Left hindlimb (tissue), 1 donor: ENCODE results near the gene EOMES.

Source experiments
- DNase-seq: peaks from one replicate; pipeline ENCODE4 v3.0.0-alpha.2; 2018

The EOMES gene

GRCh38 chr3:27678234-27678633 lies 43.9 kb downstream of the EOMES start:
- no peak for DNase-seq

GRCh38 chr3:27677565-27677964 lies 44.6 kb downstream of the EOMES start:
- DNase-seq: no peak

DNA sequence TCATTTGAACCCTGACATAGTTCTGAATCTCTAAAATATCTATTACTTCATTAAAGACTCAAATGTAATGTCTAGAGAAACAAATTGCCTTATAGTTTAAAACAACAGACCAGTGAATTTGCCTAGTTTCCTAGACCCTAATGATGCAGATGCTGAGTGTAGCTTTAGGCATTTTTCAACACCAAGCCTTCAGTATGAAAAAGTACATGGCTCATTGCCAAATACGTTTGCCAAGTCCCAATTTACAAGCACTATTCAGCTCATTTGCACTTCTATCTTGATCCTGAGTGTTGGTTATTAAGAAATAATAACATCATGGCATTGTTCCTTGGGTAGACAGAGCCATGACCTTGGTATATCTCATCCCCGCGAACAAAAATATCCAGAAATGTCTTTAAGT lies 46.8 kb downstream of the EOMES start:
- no peak for DNase-seq

- no peak for DNase-seq
Measured at GRCh38 chr3:27673701-27674100, 48.4 kb downstream of the EOMES start.

DNA sequence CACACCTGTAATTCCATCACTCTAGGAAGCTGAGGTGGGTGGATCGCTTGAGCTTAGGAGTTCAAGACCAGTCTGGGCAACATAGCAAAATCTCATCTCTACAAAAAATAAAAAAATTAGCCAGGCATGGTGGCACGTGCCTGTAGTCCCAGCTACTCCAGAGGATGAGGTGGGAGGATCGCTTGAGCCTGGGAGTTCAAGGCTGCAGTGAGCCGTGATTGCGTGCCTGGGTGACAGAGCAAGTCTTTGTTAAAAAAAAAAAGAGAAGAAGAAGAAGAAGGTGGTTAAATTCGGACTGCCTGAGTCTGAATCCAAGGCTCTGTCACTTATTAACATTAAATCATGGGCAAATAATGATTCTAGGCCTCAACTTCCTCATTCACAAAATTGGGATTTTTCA lies 51.0 kb downstream of the EOMES start:
- no peak for DNase-seq

- no peak for DNase-seq
Measured at GRCh38 chr3:27670619-27671018, 51.5 kb downstream of the EOMES start.

GRCh38 chr3:27669591-27669990 lies 52.5 kb downstream of the EOMES start:
- DNase-seq: no peak

GRCh38 chr3:27667751-27668150 lies 54.4 kb downstream of the EOMES start:
- no peak for DNase-seq

GRCh38 chr3:27666708-27667107 lies 55.4 kb downstream of the EOMES start:
- DNase-seq: peak; percentile 81

- DNase-seq: no peak
Measured at GRCh38 chr3:27666272-27666671, 55.9 kb downstream of the EOMES start.
